ENCODE measurements around the gene MRPL36.

GRCh38 chr5:1772634-1773033 is 27.0 kb downstream of the MRPL36 start:
- TF ChIP-seq CTCF (IDR thresholded peaks at IDR 0.05 in 4 of 5, conservative IDR thresholded peaks at IDR 0.05 in 1 of 5) = no peak
- TF ChIP-seq POLR2A (IDR thresholded peaks at IDR 0.05) = no peak
